ENCODE results near the gene DCUN1D1. TPM values are rescaled to one million over a fixed set of nuclear protein-coding genes. Genes with fewer than 3 reads are reported as not detected.

DCUN1D1 gene
- total and polyA plus RNA-seq, 2 of the 13 experiments (the other 11 are each of a cell fraction or from before 2014, with no cell fraction given): 10.5 to 39.7 TPM

GRCh38 chr3:182967218-182968204, 12.8 kb downstream of the DCUN1D1 start:
- ATAC-seq (no peak), FAIRE-seq (no peak), DNase-seq (ENCODE audit: low spot score) (no peak)
- in situ Hi-C loops (cut with HindIII; ENCODE audit: extremely low pct_ligation_motif_present, low pct_unique_long_range_greater_than_20kb) (no loop called here), intact Hi-C loops (cut with micrococcal nuclease; ENCODE audit: unreplicated experiment) (no loop called here)
- 0 out of 5 replicates have a peak, but pooled peaks cover 0 to 1% of the 10 kb centered on the region in 2 experiments for H3K27me3 ChIP-seq (ENCODE audit: control insufficient read depth in 1 of 2, insufficient read depth in 2 of 2, low read length in 2 of 2)
- no peak overlapping the region for H3K9ac ChIP-seq (ENCODE audit: insufficient read depth, low read depth, low read length)
- TF ChIP-seq HMGXB4 (CRISPR knock-in tag; IDR thresholded peaks at IDR 0.05; ENCODE audit: borderline replicate concordance in 1 of 2, low read depth in 1 of 2) (no peak), XRCC5 (optimal IDR thresholded peaks at IDR 0.05; ENCODE audit: low read length) (no peak), ZNF121 (CRISPR knock-in tag; IDR thresholded peaks at IDR 0.05) (0 out of 2 replicates have a peak, but pooled peaks have one; percentile 20), DBP (CRISPR knock-in tag; IDR thresholded peaks at IDR 0.05; ENCODE audit: not compliant biosample characterization) (no peak), ZNF224 (CRISPR knock-in tag; IDR thresholded peaks at IDR 0.05) (no peak), STAT6 (CRISPR knock-in tag; IDR thresholded peaks at IDR 0.05; ENCODE audit: borderline replicate concordance) (no peak)
- H3K27ac ChIP-seq (ENCODE audit: extremely low read length, insufficient read depth, low read length): no peak overlapping the region
- no peak overlapping the region for H3K4me2 ChIP-seq (ENCODE audit: low read depth, low read length)
- peaks cover 2 to 4% of the 10 kb centered on the region in 2 experiments; a peak in 3 of 5 replicates for H3K36me3 ChIP-seq (replicated peaks in 1 of 2; ENCODE audit: control insufficient read depth in 1 of 2, insufficient read depth in 2 of 2, low read length in 2 of 2)
- no peaks in the 10 kb centered on the region; the same call in 1 of the 2 replicates for H4K20me1 ChIP-seq (ENCODE audit: insufficient read depth, low read length)
- H3K9me3 ChIP-seq (ENCODE audit: low read length): no peaks in the 10 kb centered on the region
- ChIA-PET CTCF (ENCODE audit: low intra/inter-chr PET ratio, low total read pairs) (no interaction called here), POLR2A (no interaction called here)
- H3K4me3 ChIP-seq (replicated peaks in 1 of 3; ENCODE audit: insufficient read depth in 1 of 3, low read depth in 2 of 3, low read length in 3 of 3): no peak overlapping the region
- H3K4me1 ChIP-seq (ENCODE audit: insufficient read depth, low read length): peaks cover 40% of the 10 kb centered on the region
- 96% methylated on average over 6 of the region's 6 CpGs for WGBS (ENCODE audit: low lambda C conversion rate)
- no peak overlapping the region for H2AFZ ChIP-seq (ENCODE audit: low read length)
- peaks cover 50% of the 10 kb centered on the region for H3K79me2 ChIP-seq (ENCODE audit: insufficient read depth, low read length)
- no TSS peak for BruUV-seq (replicated peaks)
